ENCODE measurements around the gene UTP4.
"Not testable (repeated sequence)": the region's sequence is repeated elsewhere in the genome, so short reads cannot be mapped to it uniquely, and the experiment has no call there.

UTP4 gene

DNA sequence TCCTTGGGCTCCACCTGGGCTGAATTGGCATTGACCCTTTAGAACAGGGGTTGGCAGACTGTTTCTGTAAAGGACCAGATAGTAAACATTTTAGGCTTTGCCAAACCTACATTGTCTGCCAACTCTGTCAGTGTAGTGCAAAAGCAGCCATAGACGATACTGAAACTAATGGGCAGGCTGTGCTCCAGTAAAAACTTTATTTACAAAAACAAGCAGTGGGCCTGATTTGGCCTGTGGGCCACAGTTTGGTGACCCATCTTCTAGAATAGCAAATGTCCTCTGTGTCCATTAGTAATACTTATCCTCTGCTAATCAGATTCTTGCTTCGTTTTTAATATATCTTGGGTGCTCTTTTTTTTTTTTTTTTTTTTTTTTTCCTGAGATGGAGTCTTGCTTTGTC, 6.2 kb downstream of the UTP4 start:
- Histone ChIP-seq H2BK15ac (ENCODE audit: low read length) (no peak overlapping the region), H2BK120ac (ENCODE audit: low read depth, low read length) (no peak overlapping the region), H4K91ac (ENCODE audit: low read depth, low read length, poor library complexity) (no peak overlapping the region), H2AFZ (ENCODE audit: low read length) (no peak overlapping the region), H3K36me3 (replicated peaks in 1 of 2; ENCODE audit: control insufficient read depth in 2 of 2, insufficient read depth in 2 of 2, low read length in 2 of 2) (peaks cover 36 to 98% of the 10 kb centered on the region in 2 donors), H3K18ac (ENCODE audit: low read length) (no peak overlapping the region), H3K27ac (replicated peaks; ENCODE audit: low read length) (no peak overlapping the region), H4K8ac (ENCODE audit: low read depth, low read length) (no peak overlapping the region), H3K79me1 (ENCODE audit: low read depth, low read length) (peaks cover 2% of the 10 kb centered on the region), H3K4ac (ENCODE audit: low read length) (no peak overlapping the region), H3K9me3 (replicated peaks in 1 of 2; ENCODE audit: control insufficient read depth in 2 of 2, insufficient read depth in 1 of 2, low read depth in 1 of 2, low read length in 2 of 2) (no peaks in the 10 kb centered on the region), H2BK5ac (ENCODE audit: low read length) (no peak overlapping the region), H3K4me2 (ENCODE audit: insufficient read depth, low read length, poor library complexity, severe bottlenecking) (no peak overlapping the region), H3K14ac (ENCODE audit: low read length) (no peak overlapping the region), H2AK5ac (ENCODE audit: low read depth, low read length) (no peak overlapping the region), H3K4me3 (ENCODE audit: low read length in 2 of 2) (no peak overlapping the region), H3K4me1 (ENCODE audit: control insufficient read depth in 2 of 2, insufficient read depth in 1 of 2, low read depth in 1 of 2, low read length in 2 of 2) (no peaks in the 10 kb centered on the region), H3K27me3 (ENCODE audit: control insufficient read depth in 3 of 3, insufficient read depth in 3 of 3, low read depth in 1 of 3, low read length in 3 of 3) (no peaks in the 10 kb centered on the region), H3K9ac (ENCODE audit: low read depth, low read length, poor library complexity) (no peak overlapping the region), H2BK12ac (ENCODE audit: low read length) (no peak overlapping the region), H3K23ac (ENCODE audit: low read depth, low read length, poor library complexity) (no peak overlapping the region)
- no CpG with 5 or more reads among the region's 2 CpGs for WGBS, 2 donors (ENCODE audit: extremely low coverage in 2 of 2, insufficient read length in 2 of 2, insufficient replicate concordance in 1 of 2)
- DNase-seq (ENCODE audit: low spot score): no peak

GRCh38 chr16:69139464-69139863, 7.0 kb downstream of the UTP4 start:
- not testable (repeated sequence) for H3K4me2 ChIP-seq (ENCODE audit: insufficient read depth, low read length, poor library complexity, severe bottlenecking); H3K27me3 ChIP-seq (ENCODE audit: control insufficient read depth in 3 of 3, insufficient read depth in 3 of 3, low read depth in 1 of 3, low read length in 3 of 3); H4K91ac ChIP-seq (ENCODE audit: low read depth, low read length, poor library complexity); H3K23ac ChIP-seq (ENCODE audit: low read depth, low read length, poor library complexity); H3K27ac ChIP-seq (replicated peaks; ENCODE audit: low read length); H3K4ac ChIP-seq (ENCODE audit: low read length); H3K4me3 ChIP-seq (ENCODE audit: low read length in 2 of 2); H4K8ac ChIP-seq (ENCODE audit: low read depth, low read length); H3K4me1 ChIP-seq (ENCODE audit: control insufficient read depth in 2 of 2, insufficient read depth in 1 of 2, low read depth in 1 of 2, low read length in 2 of 2); H3K9ac ChIP-seq (ENCODE audit: low read depth, low read length, poor library complexity); H2BK15ac ChIP-seq (ENCODE audit: low read length); H3K14ac ChIP-seq (ENCODE audit: low read length); H3K9me3 ChIP-seq (replicated peaks in 1 of 2; ENCODE audit: control insufficient read depth in 2 of 2, insufficient read depth in 1 of 2, low read depth in 1 of 2, low read length in 2 of 2); DNase-seq (ENCODE audit: low spot score); H2BK120ac ChIP-seq (ENCODE audit: low read depth, low read length); H2AFZ ChIP-seq (ENCODE audit: low read length); H2BK5ac ChIP-seq (ENCODE audit: low read length); H2BK12ac ChIP-seq (ENCODE audit: low read length); H2AK5ac ChIP-seq (ENCODE audit: low read depth, low read length); H3K79me1 ChIP-seq (ENCODE audit: low read depth, low read length); H3K18ac ChIP-seq (ENCODE audit: low read length)
- H3K36me3 ChIP-seq (replicated peaks in 1 of 2; ENCODE audit: control insufficient read depth in 2 of 2, insufficient read depth in 2 of 2, low read length in 2 of 2): peaks cover 36 to 98% of the 10 kb centered on the region in 2 donors
- WGBS, 2 donors (ENCODE audit: extremely low coverage in 2 of 2, insufficient read length in 2 of 2, insufficient replicate concordance in 1 of 2): no CpG with 5 or more reads among the region's 7 CpGs

DNA sequence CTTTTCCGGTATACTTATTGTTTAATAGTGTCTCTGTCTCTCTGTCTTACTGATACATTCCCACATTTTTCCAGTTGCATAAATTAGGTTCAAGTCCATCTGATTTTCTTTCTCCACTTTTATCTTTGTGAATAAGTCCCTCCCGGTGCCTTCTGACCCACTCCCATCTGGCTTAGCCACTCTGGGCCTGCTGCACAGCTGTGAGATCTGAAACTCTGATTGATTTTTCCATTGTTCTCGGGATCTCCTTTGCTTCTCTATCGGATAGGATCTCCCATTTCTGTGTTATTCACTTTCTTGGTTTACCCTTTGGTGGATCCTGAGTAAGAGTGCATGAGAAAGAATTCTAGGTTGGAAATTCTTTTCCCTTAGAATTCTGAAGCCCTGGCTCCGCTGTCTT, 8.6 kb downstream of the UTP4 start:
- no peaks in the 10 kb centered on the region for H3K27me3 ChIP-seq (ENCODE audit: control insufficient read depth in 3 of 3, insufficient read depth in 3 of 3, low read depth in 1 of 3, low read length in 3 of 3)
- H2BK12ac ChIP-seq (ENCODE audit: low read length): no peak overlapping the region
- no peak overlapping the region for H4K91ac ChIP-seq (ENCODE audit: low read depth, low read length, poor library complexity)
- no peak overlapping the region for H3K23ac ChIP-seq (ENCODE audit: low read depth, low read length, poor library complexity)
- H3K9me3 ChIP-seq (replicated peaks in 1 of 2; ENCODE audit: control insufficient read depth in 2 of 2, insufficient read depth in 1 of 2, low read depth in 1 of 2, low read length in 2 of 2): no peaks in the 10 kb centered on the region
- no peak overlapping the region for H2AFZ ChIP-seq (ENCODE audit: low read length)
- no peak overlapping the region for H3K4me2 ChIP-seq (ENCODE audit: insufficient read depth, low read length, poor library complexity, severe bottlenecking)
- no peak overlapping the region for H2AK5ac ChIP-seq (ENCODE audit: low read depth, low read length)
- H3K4ac ChIP-seq (ENCODE audit: low read length): no peak overlapping the region
- no peak overlapping the region for H4K8ac ChIP-seq (ENCODE audit: low read depth, low read length)
- H3K14ac ChIP-seq (ENCODE audit: low read length): no peak overlapping the region
- no peaks in the 10 kb centered on the region for H3K4me1 ChIP-seq (ENCODE audit: control insufficient read depth in 2 of 2, insufficient read depth in 1 of 2, low read depth in 1 of 2, low read length in 2 of 2)
- H3K9ac ChIP-seq (ENCODE audit: low read depth, low read length, poor library complexity): no peak overlapping the region
- H3K4me3 ChIP-seq (ENCODE audit: low read length in 2 of 2): no peak overlapping the region
- H2BK15ac ChIP-seq (ENCODE audit: low read length): no peak overlapping the region
- WGBS, 2 donors (ENCODE audit: extremely low coverage in 2 of 2, insufficient read length in 2 of 2, insufficient replicate concordance in 1 of 2): no CpG with 5 or more reads among the region's 5 CpGs
- H2BK120ac ChIP-seq (ENCODE audit: low read depth, low read length): no peak overlapping the region
- no peak overlapping the region for H3K18ac ChIP-seq (ENCODE audit: low read length)
- H3K36me3 ChIP-seq (replicated peaks in 1 of 2; ENCODE audit: control insufficient read depth in 2 of 2, insufficient read depth in 2 of 2, low read length in 2 of 2): peaks cover 39 to 98% of the 10 kb centered on the region in 2 donors
- no peaks in the 10 kb centered on the region for H3K79me1 ChIP-seq (ENCODE audit: low read depth, low read length)
- H3K27ac ChIP-seq (replicated peaks; ENCODE audit: low read length): no peak overlapping the region
- no peak overlapping the region for H2BK5ac ChIP-seq (ENCODE audit: low read length)
- DNase-seq (ENCODE audit: low spot score): no peak

DNA sequence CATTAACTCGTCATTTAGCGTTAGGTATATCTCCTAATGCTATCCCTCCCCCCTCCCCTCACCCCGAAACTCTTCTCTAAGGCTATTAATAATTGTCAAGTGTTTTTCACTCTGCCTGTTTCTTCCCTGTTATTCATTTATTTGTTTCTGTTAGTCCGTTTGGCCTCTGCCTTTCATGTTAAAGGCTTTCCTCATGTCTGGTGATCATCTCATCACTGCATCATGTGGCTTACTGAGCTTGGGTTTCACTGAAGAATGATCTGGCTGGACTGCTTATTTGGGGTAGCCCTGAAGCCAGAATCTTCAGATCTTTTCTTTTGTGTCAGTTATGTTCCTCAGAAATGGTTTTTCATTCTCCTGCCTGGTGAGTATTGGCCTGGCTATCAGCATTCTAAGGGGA, 9.5 kb downstream of the UTP4 start:
- H4K91ac ChIP-seq (ENCODE audit: low read depth, low read length, poor library complexity): no peak overlapping the region
- H2AFZ ChIP-seq (ENCODE audit: low read length): no peak overlapping the region
- no peak overlapping the region for H2BK12ac ChIP-seq (ENCODE audit: low read length)
- no peak overlapping the region for H2BK15ac ChIP-seq (ENCODE audit: low read length)
- no peaks in the 10 kb centered on the region for H3K4me1 ChIP-seq (ENCODE audit: control insufficient read depth in 2 of 2, insufficient read depth in 1 of 2, low read depth in 1 of 2, low read length in 2 of 2)
- no peaks in the 10 kb centered on the region for H3K27me3 ChIP-seq (ENCODE audit: control insufficient read depth in 3 of 3, insufficient read depth in 3 of 3, low read depth in 1 of 3, low read length in 3 of 3)
- H3K14ac ChIP-seq (ENCODE audit: low read length): no peak overlapping the region
- no peaks in the 10 kb centered on the region for H3K79me1 ChIP-seq (ENCODE audit: low read depth, low read length)
- no peak overlapping the region for H3K9ac ChIP-seq (ENCODE audit: low read depth, low read length, poor library complexity)
- no peak overlapping the region for H3K18ac ChIP-seq (ENCODE audit: low read length)
- H3K27ac ChIP-seq (replicated peaks; ENCODE audit: low read length): no peak overlapping the region
- H3K4me3 ChIP-seq (ENCODE audit: low read length in 2 of 2): no peak overlapping the region
- no CpG with 5 or more reads among the region's 4 CpGs for WGBS, 2 donors (ENCODE audit: extremely low coverage in 2 of 2, insufficient read length in 2 of 2, insufficient replicate concordance in 1 of 2)
- H4K8ac ChIP-seq (ENCODE audit: low read depth, low read length): no peak overlapping the region
- no peak overlapping the region for H3K4me2 ChIP-seq (ENCODE audit: insufficient read depth, low read length, poor library complexity, severe bottlenecking)
- H3K4ac ChIP-seq (ENCODE audit: low read length): no peak overlapping the region
- no peak overlapping the region for H2BK5ac ChIP-seq (ENCODE audit: low read length)
- no peak overlapping the region for H2BK120ac ChIP-seq (ENCODE audit: low read depth, low read length)
- H3K23ac ChIP-seq (ENCODE audit: low read depth, low read length, poor library complexity): no peak overlapping the region
- no peak overlapping the region for H2AK5ac ChIP-seq (ENCODE audit: low read depth, low read length)
- no peaks in the 10 kb centered on the region for H3K9me3 ChIP-seq (replicated peaks in 1 of 2; ENCODE audit: control insufficient read depth in 2 of 2, insufficient read depth in 1 of 2, low read depth in 1 of 2, low read length in 2 of 2)
- no peak for DNase-seq (ENCODE audit: low spot score)
- peaks cover 35 to 94% of the 10 kb centered on the region in 2 donors for H3K36me3 ChIP-seq (replicated peaks in 1 of 2; ENCODE audit: control insufficient read depth in 2 of 2, insufficient read depth in 2 of 2, low read length in 2 of 2)

Measured in neuronal stem cell (in vitro differentiated cells).